ENCODE data around the gene DCP1B.

DCP1B gene

DNA sequence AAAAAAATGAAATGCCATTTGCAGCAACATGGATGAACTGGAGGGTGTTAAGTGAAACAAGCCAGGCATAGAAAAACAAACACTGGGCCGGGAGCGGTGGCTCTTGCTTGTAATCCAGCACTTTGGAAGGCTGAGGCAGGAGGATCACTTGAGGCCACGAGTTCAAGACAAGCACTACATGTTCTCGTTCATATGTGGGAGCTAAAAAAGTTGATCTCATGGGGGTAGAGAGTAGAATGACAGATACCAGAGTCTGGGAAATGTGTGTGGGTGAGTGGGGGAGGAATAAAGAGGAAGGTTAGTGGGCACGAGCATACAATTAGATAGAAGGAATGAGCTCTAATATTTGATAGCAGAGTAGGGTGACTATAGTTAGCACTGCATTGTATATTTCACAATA lies 107.3 kb downstream of the DCP1B start:
- DNase-seq (ENCODE audit: low read depth in 2 of 2), result no peak

Measured in stimulated activated CD4-positive, alpha-beta T cell treated with anti-CD3 and anti-CD28 coated beads, Interleukin-1b, Interleukin-23, amount 100 ng/mL, for 4 hours (primary cell).